Endothelial cell of hepatic sinusoid (primary cell): ENCODE data around the gene IDUA.

Experiments
- in situ Hi-C: cut with HindIII; loops from 2 replicates; pipeline ENCODE4 v1.10.0; 2017; ENCODE audit warnings: low sequenced_read_pairs

The IDUA gene

GRCh38 chr4:985123-985830 is 1.6 kb upstream of the IDUA start:
- in situ Hi-C loops, result no loop called here

DNA sequence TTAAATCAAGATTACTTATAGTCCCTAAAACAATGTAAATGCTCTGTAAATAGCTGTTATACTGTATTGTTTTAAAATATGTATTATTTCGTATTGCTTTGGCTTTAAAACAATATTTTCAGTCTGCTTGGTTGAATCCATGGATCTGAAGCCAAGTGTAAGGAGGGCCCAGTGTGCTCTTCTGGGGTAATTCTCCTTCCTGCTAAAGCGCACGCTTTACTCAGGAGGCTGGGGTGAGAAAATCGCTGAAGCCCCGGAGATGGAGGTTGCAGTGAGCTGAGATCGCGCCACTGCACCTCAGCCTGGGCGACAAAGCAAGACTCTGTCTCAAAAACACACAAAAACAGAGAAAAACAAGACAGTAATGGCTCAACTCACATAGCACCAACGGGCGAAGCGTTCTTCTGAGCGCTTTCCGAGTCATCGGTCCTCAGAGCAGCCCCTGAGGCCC is 391 bp upstream of the IDUA start:
- in situ Hi-C loops, result no loop called here

GRCh38 chr4:987624-988513 is 1.0 kb downstream of the IDUA start:
- in situ Hi-C loops, result no loop called here

DNA sequence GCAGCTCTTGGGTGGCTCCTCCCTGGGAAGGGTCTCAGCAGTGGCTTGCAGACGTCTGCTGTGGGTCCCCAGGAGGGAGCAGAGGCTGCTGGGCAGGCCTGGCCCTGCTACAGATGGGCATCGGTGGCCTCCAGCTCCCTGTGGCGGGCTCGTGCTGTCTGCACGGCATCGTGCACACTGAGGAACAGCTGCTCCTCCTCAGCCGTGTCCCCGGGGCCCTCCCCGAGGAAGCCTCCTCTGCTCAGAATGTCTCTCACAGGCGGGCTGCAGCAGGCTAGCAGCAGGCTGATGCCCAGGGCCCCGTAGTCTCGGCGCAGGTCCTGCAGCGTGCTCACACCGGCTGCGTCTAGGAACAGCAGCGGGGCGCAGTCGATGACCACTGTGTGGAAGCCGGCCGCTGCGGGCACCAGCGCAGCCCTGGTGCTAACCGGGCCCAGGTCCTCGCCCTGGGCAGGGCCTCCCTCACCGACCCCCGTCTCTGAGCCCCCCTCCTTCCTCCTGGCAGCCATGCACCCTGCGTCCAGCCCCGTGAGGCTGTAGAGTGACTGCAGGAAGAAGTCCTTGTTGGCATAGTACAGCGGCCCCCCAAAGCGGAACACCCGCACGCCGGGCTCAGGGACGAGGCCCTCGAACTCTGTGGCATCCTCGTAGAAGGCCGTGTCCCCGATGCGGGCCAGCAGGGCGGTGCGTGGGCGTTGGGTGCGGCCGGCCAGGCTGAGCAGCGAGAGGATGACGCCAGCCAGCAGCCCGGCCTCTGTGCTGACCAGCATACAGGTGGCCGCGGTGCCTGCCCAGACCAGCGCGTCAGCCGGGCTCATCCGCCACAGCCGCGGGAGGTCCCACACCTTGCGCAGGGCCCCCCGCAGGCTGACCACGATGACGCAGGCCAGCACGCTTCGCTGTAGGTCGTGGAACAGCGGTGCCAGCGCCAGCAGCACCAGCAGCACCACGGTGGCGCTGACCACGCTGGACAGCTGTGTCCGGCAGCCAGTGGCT is 2.2 kb downstream of the IDUA start:
- in situ Hi-C loops, result no loop called here

GRCh38 chr4:989722-990471 is 3.1 kb downstream of the IDUA start:
- in situ Hi-C loops, result no loop called here

- in situ Hi-C loops, result no loop called here
Measured at GRCh38 chr4:990746-991367, 4.0 kb downstream of the IDUA start.

DNA sequence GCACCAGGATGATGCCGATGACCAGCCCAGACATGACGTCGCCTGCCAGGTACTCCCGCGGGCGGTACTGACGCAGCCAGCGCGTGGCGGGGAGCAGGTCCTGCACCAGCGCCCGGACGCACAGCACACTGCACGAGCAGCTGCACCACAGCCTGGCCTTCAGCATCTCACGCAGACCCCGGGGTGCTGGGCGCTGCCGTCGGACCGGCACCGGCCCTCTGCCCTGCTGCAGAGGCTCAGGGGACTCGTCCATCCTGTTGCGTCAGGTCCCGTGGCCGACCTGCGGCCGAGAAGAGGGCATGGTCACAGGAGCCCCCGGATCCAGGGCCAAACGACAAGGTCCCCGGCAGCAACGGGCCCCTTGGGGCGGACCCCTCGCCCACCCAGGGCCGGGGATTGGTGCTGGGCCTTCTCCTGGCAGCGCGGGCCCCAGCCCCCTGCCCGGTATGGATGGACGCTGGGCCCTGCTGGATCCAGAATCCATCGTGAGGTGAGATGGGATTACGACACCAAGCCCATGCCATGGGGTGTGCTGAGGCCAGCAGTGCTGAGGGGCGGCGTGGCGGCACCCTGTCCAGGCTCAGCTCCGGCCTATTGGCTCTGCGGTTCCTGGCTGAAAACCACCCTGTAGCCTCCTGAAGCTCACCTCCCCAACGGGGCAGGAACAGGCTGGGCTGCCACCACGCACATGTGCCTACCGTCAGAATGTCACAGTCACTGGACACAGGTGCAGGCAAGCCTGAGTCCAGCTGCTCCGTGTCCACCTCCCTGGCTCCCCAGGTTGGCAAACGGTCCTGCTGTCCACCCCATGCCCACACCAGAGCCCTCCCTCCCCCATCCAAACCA is 4.8 kb downstream of the IDUA start:
- in situ Hi-C loops, result no loop called here

DNA sequence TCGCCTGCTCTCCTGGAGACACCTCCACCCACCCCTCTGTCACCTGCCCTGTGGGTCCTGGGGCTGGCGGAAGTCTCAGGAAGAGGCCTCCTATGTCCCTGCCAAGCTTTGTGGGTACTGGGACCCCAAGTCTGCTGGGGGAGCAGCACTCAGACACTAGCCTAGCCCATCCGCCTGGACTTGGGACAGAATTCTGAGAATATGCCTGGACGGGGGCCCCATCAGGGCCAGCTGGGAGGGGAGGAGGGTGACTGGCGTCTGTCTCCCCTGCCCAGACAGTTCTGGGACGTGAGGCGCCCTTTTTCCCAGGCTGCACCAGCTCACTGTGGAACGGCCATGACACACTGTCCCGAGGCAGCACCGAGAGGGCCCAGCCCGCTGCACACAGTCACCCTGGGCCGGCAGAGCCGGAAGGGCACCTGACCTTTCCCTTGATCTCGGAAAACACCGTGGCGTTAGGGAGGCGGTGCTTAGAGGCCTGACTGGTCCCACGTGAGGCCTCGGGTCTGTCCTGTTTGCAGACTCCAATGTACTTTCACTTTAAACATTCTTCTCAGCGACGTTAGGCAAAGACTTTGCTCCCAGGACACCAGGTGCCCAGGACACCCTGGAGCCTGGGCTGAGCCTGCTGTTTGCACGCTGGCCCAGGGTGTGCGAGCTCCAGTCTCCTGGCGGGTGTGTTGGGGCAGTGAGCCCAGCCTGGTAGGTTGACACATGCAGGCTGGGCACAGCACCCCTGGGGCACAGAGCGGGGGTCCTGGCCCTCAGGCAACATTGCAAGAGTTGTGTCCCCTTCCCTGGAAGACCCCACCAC is 5.7 kb downstream of the IDUA start:
- in situ Hi-C loops, result no loop called here

- in situ Hi-C loops, result no loop called here
Measured at GRCh38 chr4:993111-994029, 6.5 kb downstream of the IDUA start, which contains the start of gene SLC26A1. TSS of gene SLC26A1 (minus strand) at chr4:993404. CDS start at chr4:991703, 1,701 bp downstream.

- in situ Hi-C loops, result no loop called here
Measured at GRCh38 chr4:995311-996026, 8.6 kb downstream of the IDUA start.

DNA sequence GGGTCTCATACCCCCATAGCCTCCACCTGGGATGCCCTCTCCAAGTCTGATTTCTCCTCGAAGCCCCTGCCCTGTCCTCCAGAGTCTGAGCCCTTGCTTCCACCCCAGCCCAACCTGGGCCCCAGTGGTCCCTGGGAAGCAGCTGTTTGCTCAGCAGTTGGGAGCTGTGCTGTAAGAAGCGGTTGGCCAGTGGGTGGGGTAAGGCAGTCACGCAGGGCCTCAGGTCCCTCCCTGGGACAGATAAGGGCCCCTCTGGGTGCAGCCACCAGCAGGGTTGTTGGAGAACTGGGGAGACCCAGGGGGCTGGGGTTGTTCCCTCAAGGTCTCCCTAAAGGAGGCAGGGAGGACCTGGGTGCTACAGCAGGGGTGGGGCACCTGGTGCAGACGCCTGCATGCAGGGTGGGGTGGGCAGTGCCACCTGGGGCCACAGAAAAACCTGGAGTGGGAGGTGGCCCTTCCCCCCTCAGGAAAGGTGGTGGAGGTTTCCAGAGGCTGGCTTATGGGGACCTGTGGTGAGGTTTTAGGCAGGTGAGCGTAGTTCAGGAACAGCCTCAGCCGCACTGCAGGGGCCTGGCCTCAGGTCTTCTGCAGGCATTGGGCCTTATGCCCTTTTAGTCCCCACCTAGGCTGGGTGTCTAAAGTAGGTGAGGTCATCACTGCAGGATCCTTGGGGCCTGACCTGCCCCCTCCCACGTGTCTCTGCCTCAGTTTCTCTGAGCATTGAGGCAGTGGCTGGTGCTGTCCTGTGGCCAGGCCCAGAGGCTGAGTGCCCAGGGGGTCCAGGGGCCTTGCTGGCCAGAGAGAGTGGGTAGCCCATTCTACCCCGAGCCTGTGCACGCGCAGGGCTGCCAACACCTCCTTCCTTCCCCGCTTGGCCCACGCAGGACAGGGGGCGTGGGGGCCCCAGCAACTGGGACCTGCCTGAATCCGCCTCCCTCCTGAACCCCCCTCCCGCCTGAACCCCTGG is 9.5 kb downstream of the IDUA start:
- in situ Hi-C loops, result no loop called here

DNA sequence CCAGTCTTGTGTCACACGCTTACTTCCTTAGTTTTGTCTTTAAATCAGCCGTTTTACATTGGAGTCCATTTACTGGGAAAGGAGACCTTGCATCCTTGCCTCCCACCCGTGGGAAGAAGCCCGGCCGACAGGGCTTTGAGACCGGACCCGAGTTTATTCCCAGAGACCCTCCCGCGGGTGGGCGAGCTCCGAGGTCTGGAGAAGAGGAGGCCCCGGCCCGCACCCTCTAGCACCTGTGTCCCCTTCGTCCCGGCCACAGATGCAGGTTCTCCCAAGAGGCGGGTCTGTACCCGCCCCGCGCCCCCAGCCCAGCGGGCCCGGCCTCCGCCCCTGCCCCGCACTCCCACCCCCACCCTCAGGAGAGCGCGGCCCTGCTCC is 10.1 kb downstream of the IDUA start:
- in situ Hi-C loops, result no loop called here

- in situ Hi-C loops, result no loop called here
Measured at GRCh38 chr4:997375-998071, 10.7 kb downstream of the IDUA start.

DNA sequence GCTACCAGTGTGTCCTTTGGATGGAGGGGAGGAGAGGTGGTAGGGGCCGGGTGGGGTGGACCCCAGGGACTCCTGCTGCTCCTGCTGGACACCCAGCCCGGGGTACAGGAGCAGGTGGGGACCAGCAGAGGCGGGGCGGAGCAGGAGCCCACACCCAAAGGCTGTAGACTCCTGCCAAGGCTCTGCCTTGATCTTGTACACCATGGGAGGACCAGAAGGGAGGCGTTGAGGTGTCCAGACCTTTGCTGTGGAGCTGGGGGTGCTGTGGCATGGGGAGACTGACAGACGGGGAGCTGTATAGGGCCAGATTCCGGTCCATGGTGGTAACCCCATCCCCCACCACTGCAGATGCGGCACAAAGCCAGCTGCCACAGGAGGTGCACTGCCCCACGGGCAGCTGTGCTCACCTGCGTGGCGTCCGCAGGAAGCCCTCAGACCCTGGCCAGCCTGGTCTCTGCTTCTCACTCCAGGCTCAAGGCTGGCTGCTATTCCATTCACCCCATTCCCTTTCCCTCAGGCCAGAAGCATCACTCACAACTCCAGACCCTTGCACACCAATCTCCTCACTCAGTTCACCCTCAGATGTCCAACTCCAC is 11.3 kb downstream of the IDUA start:
- in situ Hi-C loops, result no loop called here
